HCT116 (cell line): ENCODE results near the gene PCP4. TPM values are rescaled to one million over a fixed set of nuclear protein-coding genes. Genes with fewer than 3 reads are reported as not detected.

ENCODE experiments used
- ATAC-seq: fragments of 200-7000 bp; cut with Tn5 transposase; 2 replicates; pipeline ENCODE4 v1.9.1; 2020; ENCODE audit warnings: mild to moderate bottlenecking, moderate library complexity
- BruUV-seq: library from RNA; stranded (reverse); fragments of 400-500 nt; replicated peaks from 2 replicates; lab custom pipeline; 2021; lab: Mats Ljungman, UMichigan
- CTCF ChIA-PET: fragments of 300-600 bp; sonication (Branson Sonifier 250); formaldehyde crosslinking; loops from one replicate; lab custom pipeline; 2021; ENCODE audit warnings: antibody characterized with exemption; lab: Charles Lee
- POLR2A ChIA-PET: fragments of 300-600, 350-600 bp; sonication (Branson Sonifier 250); formaldehyde crosslinking; loops from one replicate; lab custom pipeline; 2021; ENCODE audit warnings: antibody characterized with exemption; lab: Charles Lee
- RAD21 ChIA-PET, 2 experiments: fragments of 300-600 bp; sonication (Branson Sonifier 250); formaldehyde crosslinking; loops; one replicate each; lab custom pipeline; 2023; ENCODE audit warnings: low total read pairs in 2 of 2; ENCODE audit not compliant: uncharacterized antibody in 2 of 2, unreplicated experiment in 2 of 2, low non-redundant PET in 1 of 2; lab: Charles Lee
- DNase-seq: peaks from one replicate; pipeline ENCODE4 v3.0.0-alpha.2; 2010; ENCODE audit warnings: low read depth, low spot score
- H2AFZ ChIP-seq: fragments of 200-600 bp; shearing (Covaris generic), sonication (generic); 2 replicates; pipeline ENCODE4 v1.6.1; 2017; ENCODE audit warnings: low read depth, mixed run types, mixed read lengths, antibody characterized with exemption, low read length; ENCODE audit not compliant: poor library complexity, severe bottlenecking
- H3K27ac ChIP-seq: 2 replicates; pipeline ENCODE4 v1.5.1; 2012; ENCODE audit warnings: low read depth, low read length
- H3K27me3 ChIP-seq: fragments of 200-600 bp; sonication (generic); 2 replicates; pipeline ENCODE4 v1.6.1; 2016; ENCODE audit warnings: mixed run types, low read length, mixed read lengths; ENCODE audit not compliant: insufficient read depth
- H3K36me3 ChIP-seq, 2 experiments: fragments of 200-500 bp in 1 of 2; fragments of 200-600 bp in 1 of 2; sonication (Bioruptor generic) in 1 of 2; sonication (generic) in 1 of 2; 2 replicates each; pipeline versions ENCODE4 v1.5.1 to v1.6.1; 2014 to 2016; ENCODE audit warnings: low read length in 2 of 2, inconsistent platforms in 1 of 2, mixed read lengths in 1 of 2, mixed run types in 1 of 2; ENCODE audit not compliant: insufficient read depth in 2 of 2, control insufficient read depth in 1 of 2
- H3K4me1 ChIP-seq, 2 experiments: fragments of 200-600 bp in 1 of 2; sonication (generic) in 1 of 2; 2 replicates each; pipeline versions ENCODE4 v1.5.1 to v1.6.1; 2012 to 2017; ENCODE audit warnings: low read length in 2 of 2, inconsistent platforms in 1 of 2, mild to moderate bottlenecking in 1 of 2, mixed read lengths in 1 of 2, mixed run types in 1 of 2, moderate library complexity in 1 of 2; ENCODE audit not compliant: insufficient read depth in 2 of 2, control insufficient read depth in 1 of 2
- H3K4me2 ChIP-seq: fragments of 200-600 bp; sonication (generic); 2 replicates; pipeline ENCODE4 v1.6.1; 2017; ENCODE audit warnings: mixed run types, low read length, mixed read lengths
- H3K4me3 ChIP-seq, 2 experiments: fragments of 200-600 bp in 1 of 2; sonication (generic) in 1 of 2; replicated peaks in 1 of 2; 2 replicates each; pipeline ENCODE4 v1.5.1; 2011 to 2016; ENCODE audit warnings: low read length in 2 of 2, control low read depth in 1 of 2, low read depth in 1 of 2, mild to moderate bottlenecking in 1 of 2, mixed read lengths in 1 of 2, mixed run types in 1 of 2
- H3K79me2 ChIP-seq: fragments of 200-600 bp; sonication (generic); 2 replicates; pipeline ENCODE4 v1.6.1; 2017; ENCODE audit warnings: mild to moderate bottlenecking, mixed run types, low read length, moderate library complexity, mixed read lengths; ENCODE audit not compliant: insufficient read depth
- H3K9ac ChIP-seq: fragments of 200-600 bp; sonication (generic); 2 replicates; pipeline ENCODE4 v1.6.1; 2016; ENCODE audit warnings: low read length, mixed read lengths
- H3K9me2 ChIP-seq: fragments of 200-600 bp; sonication (generic), shearing (Covaris generic); 2 replicates; pipeline ENCODE4 v1.6.1; 2017; ENCODE audit warnings: mixed run types, mild to moderate bottlenecking, moderate library complexity; ENCODE audit not compliant: insufficient read depth
- H3K9me3 ChIP-seq, 2 experiments: fragments of 200-500 bp in 1 of 2; fragments of 200-600 bp in 1 of 2; sonication (Bioruptor generic) in 1 of 2; sonication (generic) in 1 of 2; 2 replicates each; pipeline ENCODE4 v1.6.1; 2014 to 2017; ENCODE audit warnings: low read length in 2 of 2, mixed read lengths in 2 of 2, inconsistent platforms in 1 of 2, low read depth in 1 of 2, mild to moderate bottlenecking in 1 of 2, mixed run types in 1 of 2, moderate library complexity in 1 of 2; ENCODE audit not compliant: control insufficient read depth in 1 of 2, insufficient read depth in 1 of 2
- H4K20me1 ChIP-seq: fragments of 200-600 bp; sonication (generic), shearing (Covaris generic); 2 replicates; pipeline ENCODE4 v1.6.1; 2017; ENCODE audit warnings: mixed run types, mild to moderate bottlenecking, moderate library complexity; ENCODE audit not compliant: insufficient read depth
- CBX3 ChIP-seq: IDR thresholded peaks from 2 replicates; pipeline ENCODE4 v1.6.1; 2012; ENCODE audit warnings: low read depth
- EGR1 ChIP-seq: IDR thresholded peaks from 2 replicates; pipeline ENCODE4 v1.6.1; 2012; ENCODE audit warnings: low read depth
- EZH2 ChIP-seq: fragments of 200-600 bp; sonication (generic); IDR thresholded peaks from 2 replicates; pipeline ENCODE4 v1.6.1; 2017; ENCODE audit warnings: antibody characterized with exemption, mixed run types
- EZH2phosphoT487 ChIP-seq: fragments of 200-600 bp; IDR thresholded peaks from 2 replicates; pipeline ENCODE4 v1.6.1; 2018; ENCODE audit warnings: antibody characterized with exemption, borderline replicate concordance
- POLR2AphosphoS5 ChIP-seq: IDR thresholded peaks from 2 replicates; pipeline ENCODE4 v1.6.1; 2011; ENCODE audit warnings: mild to moderate bottlenecking, low read depth, low read length, moderate library complexity
- REST ChIP-seq: IDR thresholded peaks from 2 replicates; pipeline ENCODE4 v1.6.1; 2012; ENCODE audit warnings: low read depth
- SP1 ChIP-seq: IDR thresholded peaks from 2 replicates; pipeline ENCODE4 v1.6.1; 2012; ENCODE audit warnings: low read depth
- TCF7L2 ChIP-seq: IDR thresholded peaks from 2 replicates; pipeline ENCODE4 v1.7.0; 2011; ENCODE audit warnings: borderline replicate concordance, inconsistent platforms; ENCODE audit not compliant: insufficient read depth, insufficient read length; ENCODE audit errors: extremely low read depth
- ZFX ChIP-seq: fragments of 450-650 bp; IDR thresholded peaks from 2 replicates; pipeline ENCODE4 v1.6.1; 2017
- ZNF274 ChIP-seq: fragments of 200-500 bp; sonication (Bioruptor generic); IDR thresholded peaks from 2 replicates; pipeline ENCODE4 v1.6.1; 2014; ENCODE audit warnings: mild to moderate bottlenecking, low read depth, low read length, inconsistent platforms
- intact Hi-C: fragments of 100-400 bp; cut with micrococcal nuclease; formaldehyde crosslinking; loops from 2 replicates; pipeline ENCODE4 v1.10.0; 2022
- total RNA-seq: library from RNA; stranded (reverse); gene quantifications from one replicate; pipeline ENCODE4 v1.2.1, GENCODE V29; 2021; ENCODE audit not compliant: unreplicated experiment
- TF ChIP-seq, protein P1 (sequence below): IDR thresholded peaks from 2 replicates; pipeline ENCODE4 v1.6.1; 2012
- TF ChIP-seq, protein P2 (sequence below): IDR thresholded peaks from 2 replicates; pipeline ENCODE4 v1.6.1; 2011; ENCODE audit warnings: mild to moderate bottlenecking, low read length, moderate library complexity; ENCODE audit not compliant: insufficient replicate concordance; ENCODE audit errors: extremely low read depth

Gene PCP4
- total RNA-seq, 1 experiment from 2014 or later: not detected

DNA sequence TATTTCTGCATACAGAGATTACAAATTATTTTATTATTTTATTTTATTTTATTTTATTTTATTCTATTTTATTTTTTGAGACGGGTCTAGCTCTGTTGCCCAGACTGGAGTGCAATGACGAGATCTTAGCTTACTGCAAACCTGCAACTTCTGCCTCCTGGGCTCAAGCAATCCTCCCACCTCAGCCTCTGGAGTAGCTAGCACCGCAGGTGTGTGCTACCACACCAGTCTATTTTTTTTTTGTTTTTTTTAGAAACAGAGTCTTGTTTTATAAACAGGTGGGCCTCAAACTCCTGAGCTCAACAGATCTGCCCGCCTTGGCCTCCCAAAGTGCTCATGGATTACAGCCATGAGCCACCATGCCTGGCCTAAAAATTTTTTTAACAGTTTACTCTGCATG lies 88.1 kb downstream of the PCP4 start:
- no peaks in the 10 kb centered on the region for H3K4me1 ChIP-seq
- H3K4me2 ChIP-seq: no peak overlapping the region
- intact Hi-C loops: no loop called here
- no peaks in the 10 kb centered on the region for H3K36me3 ChIP-seq
- ChIA-PET RAD21 (no interaction called here), CTCF (no interaction called here), POLR2A (no interaction called here)
- BruUV-seq: no TSS peak
- DNase-seq: no peak
- no peak overlapping the region for H3K9ac ChIP-seq
- no peaks in the 10 kb centered on the region for H3K27me3 ChIP-seq
- H3K4me3 ChIP-seq: no peak overlapping the region
- H3K9me3 ChIP-seq: peaks cover 0 to 14% of the 10 kb centered on the region in 2 experiments; a peak in 2 of 4 replicates
- no peaks in the 10 kb centered on the region for H4K20me1 ChIP-seq
- no peak for ATAC-seq
- no peak overlapping the region for H2AFZ ChIP-seq
- no peak overlapping the region for H3K27ac ChIP-seq
- no peaks in the 10 kb centered on the region for H3K79me2 ChIP-seq
- TF ChIP-seq EGR1: no peak
- no peak for TF ChIP-seq TCF7L2
- TF ChIP-seq ZNF274: no peak
- H3K9me2 ChIP-seq: no peaks in the 10 kb centered on the region

- no peak overlapping the region for H2AFZ ChIP-seq
- TF ChIP-seq ZFX (no peak), REST (no peak), EZH2phosphoT487 (no peak), CBX3 (no peak), EZH2 (no peak), POLR2AphosphoS5 (no peak), SP1 (no peak)
- TF ChIP-seq, protein P1, sequence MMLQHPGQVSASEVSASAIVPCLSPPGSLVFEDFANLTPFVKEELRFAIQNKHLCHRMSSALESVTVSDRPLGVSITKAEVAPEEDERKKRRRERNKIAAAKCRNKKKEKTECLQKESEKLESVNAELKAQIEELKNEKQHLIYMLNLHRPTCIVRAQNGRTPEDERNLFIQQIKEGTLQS: no peak
- TF ChIP-seq, protein P2, sequence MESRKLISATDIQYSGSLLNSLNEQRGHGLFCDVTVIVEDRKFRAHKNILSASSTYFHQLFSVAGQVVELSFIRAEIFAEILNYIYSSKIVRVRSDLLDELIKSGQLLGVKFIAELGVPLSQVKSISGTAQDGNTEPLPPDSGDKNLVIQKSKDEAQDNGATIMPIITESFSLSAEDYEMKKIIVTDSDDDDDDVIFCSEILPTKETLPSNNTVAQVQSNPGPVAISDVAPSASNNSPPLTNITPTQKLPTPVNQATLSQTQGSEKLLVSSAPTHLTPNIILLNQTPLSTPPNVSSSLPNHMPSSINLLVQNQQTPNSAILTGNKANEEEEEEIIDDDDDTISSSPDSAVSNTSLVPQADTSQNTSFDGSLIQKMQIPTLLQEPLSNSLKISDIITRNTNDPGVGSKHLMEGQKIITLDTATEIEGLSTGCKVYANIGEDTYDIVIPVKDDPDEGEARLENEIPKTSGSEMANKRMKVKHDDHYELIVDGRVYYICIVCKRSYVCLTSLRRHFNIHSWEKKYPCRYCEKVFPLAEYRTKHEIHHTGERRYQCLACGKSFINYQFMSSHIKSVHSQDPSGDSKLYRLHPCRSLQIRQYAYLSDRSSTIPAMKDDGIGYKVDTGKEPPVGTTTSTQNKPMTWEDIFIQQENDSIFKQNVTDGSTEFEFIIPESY: no peak
- H3K4me2 ChIP-seq: no peak overlapping the region
- no peaks in the 10 kb centered on the region for H3K9me2 ChIP-seq
- no peaks in the 10 kb centered on the region for H4K20me1 ChIP-seq
- CTCF ChIA-PET: no interaction called here
- DNase-seq (no peak), ATAC-seq (no peak)
- intact Hi-C loops: no loop called here
- no peak overlapping the region for H3K27ac ChIP-seq
- H3K4me3 ChIP-seq: no peak overlapping the region
- no peak overlapping the region for H3K9ac ChIP-seq
- no peaks in the 10 kb centered on the region for H3K36me3 ChIP-seq
- H3K9me3 ChIP-seq: peaks cover 0 to 15% of the 10 kb centered on the region in 2 experiments; a peak in 2 of 4 replicates
- H3K79me2 ChIP-seq: no peaks in the 10 kb centered on the region
- RAD21 ChIA-PET: no interaction called here
- POLR2A ChIA-PET: no interaction called here
- H3K27me3 ChIP-seq: no peaks in the 10 kb centered on the region
- BruUV-seq: no TSS peak
- no peaks in the 10 kb centered on the region for H3K4me1 ChIP-seq
Measured at GRCh38 chr21:39956586-39956985, 89.3 kb downstream of the PCP4 start.
